ENCODE results near the gene PIGQ. TPM values are rescaled to one million over a fixed set of nuclear protein-coding genes. Genes with fewer than 3 reads are reported as not detected.

Gene PIGQ
- total and polyA plus RNA-seq, 2 experiments from 2014 or later, result 30.2 to 62.3 TPM

GRCh38 chr16:566475-567372 lies 3.0 kb upstream of the PIGQ start, which contains the start of gene NHLRC4:
TSS of gene NHLRC4 (plus strand) at chr16:567005. CDS start at chr16:568048, 1,043 bp downstream.
- no peaks in the 10 kb centered on the region for H3K36me3 ChIP-seq (ENCODE audit: insufficient read depth)
- no peak within 1 kb of the TSS for H3K4me3 ChIP-seq
- no peaks in the 10 kb centered on the region for H4K20me1 ChIP-seq (replicated peaks; ENCODE audit: insufficient read depth)
- DNase-seq (ENCODE audit: low spot score), result peak; percentile 84
- H3K4me3 Mint-ChIP-seq, result 0 out of 3 replicates have a peak within 1 kb of the TSS, but pooled peaks have one; percentile 19
- ATAC-seq, result peak; percentile 62
- TF ChIP-seq ETS1 (IDR thresholded peaks at IDR 0.05) (no peak), EZH2 (IDR thresholded peaks at IDR 0.05; ENCODE audit: low read depth, unreplicated experiment) (no peak), STAT1 (IDR thresholded peaks at IDR 0.05; ENCODE audit: unreplicated experiment) (no peak), CREB1 (CRISPR knock-in tag; IDR thresholded peaks at IDR 0.05; ENCODE audit: low read depth) (no peak), EZH2phosphoT487 (IDR thresholded peaks at IDR 0.05; ENCODE audit: unreplicated experiment) (no peak), POLR2AphosphoS5 (IDR thresholded peaks at IDR 0.05; ENCODE audit: low read depth) (no peak), JUNB (IDR thresholded peaks at IDR 0.05; ENCODE audit: unreplicated experiment) (no peak), ZNF331 (CRISPR knock-in tag; IDR thresholded peaks at IDR 0.05; ENCODE audit: low read depth) (no peak), NANOG (IDR thresholded peaks at IDR 0.05; ENCODE audit: borderline replicate concordance) (no peak), REST (IDR thresholded peaks at IDR 0.05; ENCODE audit: unreplicated experiment) (no peak)
- H3K36me3 Mint-ChIP-seq (ENCODE audit: low read depth), result no peaks in the 10 kb centered on the region; the same call in 2 of the 3 replicates
- peak within 1 kb of the TSS; percentile 78; the same call in 1 of the 2 replicates for H2AFZ ChIP-seq
- peaks cover 8% of the 10 kb centered on the region for H3K79me2 ChIP-seq (replicated peaks; ENCODE audit: insufficient read depth)
- 0 out of 2 replicates have a peak, but pooled peaks cover 11% of the 10 kb centered on the region for H3F3A ChIP-seq (replicated peaks; ENCODE audit: low read depth)
- H3K9me2 ChIP-seq (ENCODE audit: insufficient read depth), result no peaks in the 10 kb centered on the region
- H3K27me3 Mint-ChIP-seq (ENCODE audit: insufficient read depth, low read depth, poor library complexity), result peaks cover 7% of the 10 kb centered on the region
- peaks cover 1% of the 10 kb centered on the region; the same call in 1 of the 2 replicates for H3K27me3 ChIP-seq (ENCODE audit: insufficient read depth)
- peaks cover 17% of the 10 kb centered on the region for H3K4me1 ChIP-seq (ENCODE audit: insufficient read depth)
- H3K4me1 Mint-ChIP-seq, result peaks cover 6% of the 10 kb centered on the region; the same call in 2 of the 3 replicates
- no peak within 1 kb of the TSS for H3K27ac ChIP-seq (ENCODE audit: low read depth)
- H3K4me2 ChIP-seq, result peak within 1 kb of the TSS; percentile 48; the same call in 1 of the 2 replicates
- H3K27ac Mint-ChIP-seq, result no peak within 1 kb of the TSS
- no peaks in the 10 kb centered on the region for H3K9me3 Mint-ChIP-seq

Measured in GM23338 (cell line).